ACHN (cell line): Measurements from ENCODE around the gene AUTS2.
A peak's percentile ranks its signal among the peaks of the same experiment; 100 is the strongest.

ENCODE experiments used
- DNase-seq: peaks from one replicate; pipeline ENCODE4 v3.0.0-alpha.2; 2015
- in situ Hi-C: cut with HindIII; loops from 2 replicates; pipeline ENCODE4 v1.10.0; 2017; ENCODE audit warnings: low sequenced_read_pairs, low pct_ligation_motif_present, low pct_unique_long_range_greater_than_20kb

The AUTS2 gene

DNA sequence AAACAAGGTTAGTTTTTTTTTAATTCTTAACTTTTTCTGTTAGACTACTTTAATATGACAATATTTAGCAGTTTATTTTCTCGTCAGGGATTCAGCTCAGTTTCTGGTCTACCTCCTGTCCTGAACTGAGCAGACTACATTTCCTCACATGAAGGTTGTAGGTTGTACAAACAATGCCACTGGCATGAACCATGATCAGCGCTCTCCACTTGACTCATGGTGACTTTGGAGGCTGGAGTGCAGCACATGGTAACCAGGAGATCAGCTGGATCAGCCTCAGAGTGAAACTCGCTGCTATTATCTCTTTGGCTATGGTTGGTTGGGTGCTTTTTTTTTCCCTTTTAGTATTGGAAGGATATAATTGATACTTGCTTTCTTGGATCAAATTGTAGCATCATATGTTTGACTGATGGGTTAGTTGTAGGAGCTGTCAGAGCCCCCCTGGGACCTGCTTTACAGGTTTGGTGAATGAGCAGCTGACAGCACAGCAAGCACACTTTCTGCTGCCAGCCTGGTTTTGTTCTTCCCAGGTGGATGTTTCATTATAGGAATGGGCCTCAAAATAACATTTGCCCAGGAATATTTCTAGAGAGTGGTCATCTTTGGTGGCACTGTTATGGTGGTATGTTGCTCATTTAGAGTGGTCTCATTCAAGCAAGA is 556.4 kb downstream of the AUTS2 start:
- DNase-seq, result no peak

DNA sequence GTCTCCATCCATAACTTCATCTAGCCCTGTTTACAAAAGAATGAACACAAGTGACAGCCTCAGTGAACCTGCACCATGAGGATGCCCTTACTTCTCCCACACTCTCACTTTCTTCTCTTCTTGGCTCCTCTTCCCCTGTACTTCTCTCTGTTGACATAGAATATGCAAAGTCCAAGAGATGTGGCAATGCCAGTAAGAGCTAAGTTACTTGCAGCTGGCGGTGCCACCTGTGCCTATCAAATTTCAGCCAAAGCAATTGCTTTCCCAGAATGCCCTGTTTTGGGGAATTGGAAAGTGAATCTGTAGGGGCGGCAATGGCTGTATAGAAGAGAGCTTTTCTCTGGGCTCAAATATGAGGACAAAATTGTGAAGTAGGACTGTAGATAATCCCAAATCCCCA is 557.8 kb downstream of the AUTS2 start:
- no peak for DNase-seq
- in situ Hi-C loops, result no loop called here

More for the DNA sequence above, 556.4 kb downstream of the AUTS2 start:
- in situ Hi-C loops, result no loop called here

GRCh38 chr7:70159121-70159520 is 560.8 kb downstream of the AUTS2 start:
- in situ Hi-C loops, result no loop called here
- DNase-seq, result no peak

DNA sequence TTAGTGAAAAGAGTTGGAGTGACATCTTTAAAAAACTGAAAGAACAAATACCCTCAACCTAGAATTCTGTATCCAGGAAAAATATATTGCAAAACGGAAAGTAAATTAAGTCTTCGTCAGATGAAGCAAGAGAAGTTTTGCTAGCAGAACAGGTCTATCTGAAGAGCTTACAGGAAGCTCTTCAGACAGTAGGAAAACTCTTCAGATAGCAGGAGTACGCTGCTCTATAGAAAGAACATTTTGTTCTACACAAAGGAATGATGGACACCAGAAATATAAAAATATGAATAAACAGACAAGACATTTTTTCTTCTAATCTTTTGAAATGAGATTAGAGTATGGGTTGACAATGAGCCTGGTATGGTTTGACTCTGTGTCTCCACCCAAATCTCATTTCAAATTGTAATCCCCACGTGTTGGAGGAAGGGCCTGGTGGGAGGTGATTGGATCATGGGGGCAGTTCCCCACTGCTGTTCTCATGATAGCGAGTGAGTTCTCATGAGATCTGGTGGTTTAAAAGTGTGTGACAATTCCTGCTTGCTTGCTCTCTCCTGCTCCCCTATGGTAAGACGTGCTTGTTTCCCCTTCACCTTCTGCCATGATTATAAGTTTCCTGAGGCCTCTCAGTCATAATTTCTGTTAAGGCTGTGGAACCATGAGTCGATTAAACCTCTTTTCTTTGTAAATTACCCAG is 567.3 kb downstream of the AUTS2 start:
- no peak for DNase-seq
- in situ Hi-C loops, result no loop called here

DNA sequence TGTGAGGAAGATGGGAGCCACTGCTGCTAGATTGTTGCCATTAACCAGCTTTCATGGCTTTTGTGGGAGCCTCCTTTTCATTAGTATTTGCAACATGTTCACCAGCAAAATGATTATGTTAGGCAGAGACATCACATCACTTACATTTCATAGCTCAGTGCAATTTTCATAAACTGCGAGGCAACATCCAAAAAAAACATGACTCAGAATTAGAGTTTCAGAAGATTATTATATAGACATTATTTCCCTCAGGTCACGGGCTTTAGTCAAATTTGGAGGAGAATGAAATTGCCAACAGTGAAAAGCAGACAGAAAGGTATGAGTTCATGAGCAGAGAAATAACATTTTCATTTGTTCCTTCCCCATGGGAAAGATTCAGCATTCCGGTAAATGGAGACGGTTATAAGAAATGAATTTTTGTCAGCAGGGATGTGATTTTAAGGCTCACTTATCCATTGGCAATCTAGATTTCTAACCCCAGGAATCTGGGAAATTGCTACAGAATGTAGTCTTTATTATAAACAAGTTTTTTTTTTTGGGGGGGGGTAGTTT is 573.2 kb downstream of the AUTS2 start:
- no peak for DNase-seq
- in situ Hi-C loops, result no loop called here

DNA sequence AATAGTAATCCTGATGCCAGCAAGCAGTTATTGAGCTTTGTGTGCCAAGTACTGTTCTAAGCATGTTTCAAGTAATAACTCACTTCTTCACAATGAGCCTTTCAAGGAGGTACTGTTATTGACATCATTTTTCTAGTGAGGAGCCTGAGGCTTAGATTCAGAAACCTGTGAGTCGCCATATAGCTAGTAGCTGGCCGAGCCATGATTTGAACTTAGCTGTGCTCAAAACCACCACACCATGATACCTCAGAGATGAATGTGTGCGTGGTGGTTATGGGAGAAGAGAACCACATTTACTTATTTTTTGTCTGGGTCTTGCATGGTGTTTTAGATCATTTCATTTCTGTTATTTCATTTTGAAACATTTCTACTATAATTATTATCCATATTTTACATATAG is 578.9 kb downstream of the AUTS2 start:
- no peak for DNase-seq
- in situ Hi-C loops, result no loop called here

DNA sequence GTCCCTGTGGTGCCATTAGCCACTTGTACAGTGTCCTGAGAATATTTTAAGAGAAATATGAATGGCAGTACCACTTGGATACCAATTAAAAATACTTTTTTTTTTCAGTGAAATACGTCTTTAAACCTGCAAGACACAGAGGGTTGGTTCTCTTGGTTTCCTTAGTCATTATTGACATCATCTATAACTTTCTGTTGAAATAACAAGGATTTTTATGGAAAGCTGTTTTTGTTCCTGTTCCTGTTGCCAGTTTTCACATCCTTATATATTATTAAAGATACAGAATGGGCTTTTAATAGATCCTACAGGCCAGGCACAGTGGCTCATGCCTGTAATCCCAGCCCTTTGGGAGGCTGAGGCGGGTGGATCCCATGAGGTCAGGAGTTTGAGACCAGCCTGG is 579.9 kb downstream of the AUTS2 start:
- in situ Hi-C loops, result no loop called here
- no peak for DNase-seq

DNA sequence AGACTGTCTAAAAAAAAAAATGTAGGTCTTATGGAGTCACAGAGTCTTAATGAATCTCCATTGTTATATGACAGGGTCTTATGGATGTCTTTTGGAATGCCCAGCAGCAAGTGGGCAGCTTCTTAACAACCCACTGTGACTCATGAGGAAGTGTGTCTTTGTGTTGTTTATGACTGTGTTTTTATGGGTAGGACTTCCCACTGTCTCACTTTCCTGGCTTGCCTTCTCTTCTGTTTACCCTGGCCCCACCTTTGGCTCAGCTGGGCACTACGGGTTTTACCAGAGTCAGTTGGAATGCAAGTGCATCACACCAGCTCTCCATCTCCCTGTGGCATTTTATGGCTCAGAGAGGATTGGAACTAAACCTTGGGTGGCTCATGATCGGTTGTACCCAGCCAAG is 580.5 kb downstream of the AUTS2 start:
- no peak for DNase-seq
- in situ Hi-C loops, result no loop called here

- in situ Hi-C loops, result no loop called here
- no peak for DNase-seq
Measured at GRCh38 chr7:70182521-70182920, 584.2 kb downstream of the AUTS2 start.

DNA sequence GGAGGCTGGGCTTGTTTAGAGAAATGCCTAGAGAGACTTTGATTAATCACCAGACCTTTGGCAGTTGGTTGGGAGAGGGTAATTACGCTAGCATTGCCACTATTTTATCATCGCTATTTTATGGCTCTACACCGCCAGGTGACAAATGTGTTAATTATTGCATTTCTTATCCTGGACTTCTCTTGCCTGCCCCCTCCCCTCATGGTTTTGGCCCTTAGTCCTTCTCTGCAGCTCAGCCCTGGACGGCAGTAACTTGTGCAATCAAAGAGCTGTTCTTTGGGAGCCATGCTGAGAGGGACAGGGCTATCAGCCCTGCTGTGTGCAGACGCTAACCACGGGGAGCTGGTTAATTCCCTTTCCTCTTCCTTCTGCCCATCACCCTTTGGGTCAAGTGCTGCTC is 585.0 kb downstream of the AUTS2 start:
- in situ Hi-C loops, result no loop called here
- DNase-seq, result no peak

- no peak for DNase-seq
- in situ Hi-C loops, result no loop called here
Measured at GRCh38 chr7:70188901-70189650, 590.8 kb downstream of the AUTS2 start.

GRCh38 chr7:70189776-70190175 is 591.5 kb downstream of the AUTS2 start:
- in situ Hi-C loops, result no loop called here

GRCh38 chr7:70190281-70190680 is 592.0 kb downstream of the AUTS2 start:
- in situ Hi-C loops, result no loop called here
- no peak for DNase-seq

More at GRCh38 chr7:70189776-70190175, 591.5 kb downstream of the AUTS2 start:
- DNase-seq, result no peak

GRCh38 chr7:70193514-70193913 is 595.2 kb downstream of the AUTS2 start:
- peak; percentile 17 for DNase-seq
- in situ Hi-C loops, result no loop called here

DNA sequence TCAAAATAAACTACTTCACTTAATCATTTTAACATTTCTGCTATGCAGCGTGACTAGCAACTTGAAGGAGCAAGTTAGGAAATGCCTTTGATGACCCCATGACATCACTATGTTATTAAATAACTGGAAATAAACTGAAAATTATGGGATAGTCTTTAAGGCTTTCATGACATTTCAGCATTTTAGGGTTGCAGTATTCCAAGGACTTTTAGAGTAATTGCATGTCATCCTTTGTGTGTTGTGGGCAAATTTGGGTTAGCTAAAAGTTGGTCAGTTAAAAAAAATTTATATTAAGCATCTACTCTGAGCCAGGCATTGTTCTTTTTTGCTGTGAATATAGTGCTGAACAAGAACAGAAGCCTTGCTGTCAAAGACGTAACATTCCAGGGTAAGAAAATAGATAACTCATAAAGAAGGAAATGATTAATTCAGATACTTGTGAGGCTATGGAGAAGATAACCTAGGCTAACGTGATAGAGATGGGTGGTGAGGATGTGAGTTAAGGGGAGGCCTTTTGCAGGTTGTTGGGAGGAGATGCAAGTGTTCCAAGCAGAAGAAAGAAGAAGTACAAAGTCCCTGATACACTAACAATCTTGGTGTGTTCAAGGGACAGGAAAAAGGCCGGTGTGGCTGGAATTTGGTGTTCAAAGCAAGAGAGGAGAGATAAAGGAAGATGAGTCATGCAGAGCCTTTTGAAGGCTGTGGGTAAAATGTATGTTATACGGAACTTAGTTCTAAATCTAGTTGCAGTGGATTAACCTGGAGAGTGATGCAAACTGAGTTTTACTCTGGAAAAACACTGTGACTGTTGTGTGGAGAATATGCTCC is 610.2 kb downstream of the AUTS2 start:
- in situ Hi-C loops, result no loop called here

GRCh38 chr7:70210200-70210935 is 612.1 kb downstream of the AUTS2 start:
- DNase-seq, result no peak
- in situ Hi-C loops, result no loop called here

More for the DNA sequence above, 610.2 kb downstream of the AUTS2 start:
- DNase-seq, result no peak

DNA sequence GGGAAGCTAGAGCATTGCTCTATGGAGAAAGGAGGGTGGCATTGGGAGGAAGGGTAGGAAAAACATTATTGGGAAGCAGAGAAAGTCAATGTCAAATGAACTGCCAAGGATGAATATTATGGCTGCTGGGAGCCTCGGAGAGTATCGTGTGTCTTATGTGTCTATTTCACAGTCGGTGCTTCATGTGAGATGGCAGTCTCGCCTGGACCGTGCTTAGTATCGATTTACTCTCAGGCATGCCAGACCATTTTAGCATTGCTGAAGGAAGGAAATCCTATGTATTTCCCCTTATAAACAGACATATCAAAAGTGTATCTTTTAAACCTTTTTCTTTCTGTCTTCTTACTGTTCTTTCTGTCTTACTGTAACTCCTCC is 612.6 kb downstream of the AUTS2 start:
- in situ Hi-C loops, result no loop called here
- DNase-seq, result no peak

DNA sequence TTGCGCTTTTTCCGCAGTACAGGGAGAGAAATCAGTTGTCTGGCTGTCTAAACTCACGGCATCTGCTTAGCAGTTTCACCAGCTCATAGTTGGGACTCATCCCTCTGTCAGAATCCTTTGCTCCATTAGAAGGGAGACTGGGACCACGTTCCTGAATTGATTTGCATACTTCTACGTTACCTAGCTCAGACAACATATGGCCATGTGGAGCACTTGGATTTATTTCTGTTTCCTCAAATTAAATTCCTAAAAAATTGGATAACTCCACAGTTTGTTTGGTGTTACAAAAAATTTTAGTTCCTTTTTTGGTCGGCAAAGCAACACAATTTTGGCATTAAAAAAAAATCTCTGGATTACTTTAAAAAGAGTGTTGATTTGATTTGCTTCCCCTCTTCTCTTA is 614.0 kb downstream of the AUTS2 start:
- DNase-seq, result no peak
- in situ Hi-C loops, result no loop called here
